Measurements from ENCODE around the gene SEMA5A.

The SEMA5A gene

DNA sequence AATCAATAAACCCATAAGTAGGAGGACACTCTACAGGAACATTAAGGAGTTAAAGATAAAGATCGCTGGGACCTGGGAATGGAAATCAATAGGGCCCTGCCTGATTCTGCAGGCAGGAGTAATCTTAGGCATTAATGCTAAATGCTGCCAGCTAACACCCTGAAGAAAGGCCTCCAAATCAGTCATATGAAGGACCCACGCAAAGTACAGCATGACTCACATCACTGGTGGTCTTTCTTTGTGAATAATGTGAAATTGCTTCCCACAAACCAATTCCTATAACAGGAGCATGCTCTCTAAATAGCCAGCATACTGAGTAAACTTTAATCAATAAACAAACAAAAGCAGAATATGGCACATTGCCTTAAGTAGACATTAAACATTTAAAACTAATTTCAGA, 172.3 kb downstream of the SEMA5A start:
- Histone ChIP-seq H3K27ac (ENCODE audit: low read length) (no peak overlapping the region), H3K9ac (ENCODE audit: low read length) (no peak overlapping the region), H3K36me3 (replicated peaks; ENCODE audit: insufficient read depth, low read length) (no peaks in the 10 kb centered on the region), H4K20me1 (ENCODE audit: insufficient read depth, low read length) (no peaks in the 10 kb centered on the region), H3K9me2 (replicated peaks; ENCODE audit: insufficient read depth, low read length) (no peaks in the 10 kb centered on the region), H3K9me3 (replicated peaks; ENCODE audit: insufficient read depth, low read length) (no peaks in the 10 kb centered on the region), H3K4me1 (ENCODE audit: low read length) (no peaks in the 10 kb centered on the region), H3K4me2 (ENCODE audit: low read depth, low read length) (no peak overlapping the region), H2AFZ (ENCODE audit: low read length) (no peak overlapping the region), H3K4me3 (ENCODE audit: low read length) (no peak overlapping the region), H3K79me2 (ENCODE audit: low read length) (no peaks in the 10 kb centered on the region), H3K27me3 (replicated peaks; ENCODE audit: insufficient read depth, low read length) (no peaks in the 10 kb centered on the region), H3F3A (ENCODE audit: insufficient read depth, low read length) (no peaks in the 10 kb centered on the region)
- no peak for DNase-seq
- TF ChIP-seq EZH2 (optimal IDR thresholded peaks at IDR 0.05; ENCODE audit: low read depth, low read length) (no peak), EZH2phosphoT487 (IDR thresholded peaks at IDR 0.05; ENCODE audit: low read length) (no peak)
- TF ChIP-seq, protein P1, sequence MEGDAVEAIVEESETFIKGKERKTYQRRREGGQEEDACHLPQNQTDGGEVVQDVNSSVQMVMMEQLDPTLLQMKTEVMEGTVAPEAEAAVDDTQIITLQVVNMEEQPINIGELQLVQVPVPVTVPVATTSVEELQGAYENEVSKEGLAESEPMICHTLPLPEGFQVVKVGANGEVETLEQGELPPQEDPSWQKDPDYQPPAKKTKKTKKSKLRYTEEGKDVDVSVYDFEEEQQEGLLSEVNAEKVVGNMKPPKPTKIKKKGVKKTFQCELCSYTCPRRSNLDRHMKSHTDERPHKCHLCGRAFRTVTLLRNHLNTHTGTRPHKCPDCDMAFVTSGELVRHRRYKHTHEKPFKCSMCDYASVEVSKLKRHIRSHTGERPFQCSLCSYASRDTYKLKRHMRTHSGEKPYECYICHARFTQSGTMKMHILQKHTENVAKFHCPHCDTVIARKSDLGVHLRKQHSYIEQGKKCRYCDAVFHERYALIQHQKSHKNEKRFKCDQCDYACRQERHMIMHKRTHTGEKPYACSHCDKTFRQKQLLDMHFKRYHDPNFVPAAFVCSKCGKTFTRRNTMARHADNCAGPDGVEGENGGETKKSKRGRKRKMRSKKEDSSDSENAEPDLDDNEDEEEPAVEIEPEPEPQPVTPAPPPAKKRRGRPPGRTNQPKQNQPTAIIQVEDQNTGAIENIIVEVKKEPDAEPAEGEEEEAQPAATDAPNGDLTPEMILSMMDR (IDR thresholded peaks at IDR 0.05; ENCODE audit: low read length): no peak

DNA sequence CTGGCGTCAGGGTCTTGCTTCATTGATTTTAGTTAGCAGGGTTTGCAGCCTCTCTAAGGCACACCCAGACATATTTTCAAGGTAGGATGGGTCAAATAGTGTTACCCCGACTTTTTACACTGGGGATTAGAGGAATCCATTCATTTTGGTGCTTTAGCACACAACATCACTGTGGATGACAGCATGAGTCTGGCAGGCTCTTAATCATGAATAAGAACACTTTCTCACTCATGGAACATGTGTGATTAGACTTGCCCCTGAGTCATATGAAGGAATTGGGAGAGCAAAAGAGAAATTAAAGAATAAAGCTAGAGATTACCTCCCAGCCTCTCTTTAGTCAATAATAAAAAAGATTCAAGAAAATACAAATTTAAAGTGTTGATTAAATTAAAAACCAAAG, 175.6 kb downstream of the SEMA5A start:
- Histone ChIP-seq H3K9me3 (replicated peaks; ENCODE audit: insufficient read depth, low read length) (no peaks in the 10 kb centered on the region), H3K27me3 (replicated peaks; ENCODE audit: insufficient read depth, low read length) (no peaks in the 10 kb centered on the region), H3K27ac (ENCODE audit: low read length) (no peak overlapping the region), H3K9me2 (replicated peaks; ENCODE audit: insufficient read depth, low read length) (no peaks in the 10 kb centered on the region), H4K20me1 (ENCODE audit: insufficient read depth, low read length) (no peaks in the 10 kb centered on the region), H3F3A (ENCODE audit: insufficient read depth, low read length) (no peaks in the 10 kb centered on the region), H2AFZ (ENCODE audit: low read length) (no peak overlapping the region), H3K79me2 (ENCODE audit: low read length) (no peaks in the 10 kb centered on the region), H3K9ac (ENCODE audit: low read length) (no peak overlapping the region), H3K4me3 (ENCODE audit: low read length) (no peak overlapping the region), H3K36me3 (replicated peaks; ENCODE audit: insufficient read depth, low read length) (no peaks in the 10 kb centered on the region), H3K4me1 (ENCODE audit: low read length) (peaks cover 8% of the 10 kb centered on the region), H3K4me2 (ENCODE audit: low read depth, low read length) (no peak overlapping the region)
- no peak for DNase-seq
- TF ChIP-seq, protein P1 (IDR thresholded peaks at IDR 0.05; ENCODE audit: low read length): no peak
- TF ChIP-seq EZH2phosphoT487 (IDR thresholded peaks at IDR 0.05; ENCODE audit: low read length) (no peak), EZH2 (optimal IDR thresholded peaks at IDR 0.05; ENCODE audit: low read depth, low read length) (no peak)

DNA sequence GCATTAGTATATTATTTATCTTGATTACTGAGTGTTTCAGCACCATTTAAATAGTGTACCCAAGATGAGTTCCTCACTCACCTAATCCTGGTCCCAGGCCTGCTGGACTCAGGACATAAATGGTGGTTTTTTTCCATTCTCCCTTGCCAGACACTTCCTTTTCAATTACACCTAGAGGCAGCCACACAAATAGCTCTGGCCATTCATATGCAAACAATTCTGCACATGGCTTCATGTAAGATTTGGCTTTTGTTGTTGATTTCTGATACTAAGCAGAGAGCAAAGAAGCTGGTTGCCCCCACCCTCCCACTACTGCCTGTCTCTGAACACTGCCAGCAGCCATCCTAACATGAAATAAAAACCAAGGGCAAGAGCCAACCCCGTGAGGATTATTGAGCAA, 180.4 kb downstream of the SEMA5A start:
- no peak for DNase-seq
- TF ChIP-seq EZH2phosphoT487 (IDR thresholded peaks at IDR 0.05; ENCODE audit: low read length): no peak
- TF ChIP-seq, protein P1 (IDR thresholded peaks at IDR 0.05; ENCODE audit: low read length): no peak
- no peak for TF ChIP-seq EZH2 (optimal IDR thresholded peaks at IDR 0.05; ENCODE audit: low read depth, low read length)

More for the DNA sequence above, 180.4 kb downstream of the SEMA5A start:
- H2AFZ ChIP-seq (ENCODE audit: low read length): no peak overlapping the region
- H4K20me1 ChIP-seq (ENCODE audit: insufficient read depth, low read length): no peaks in the 10 kb centered on the region
- peaks cover 36% of the 10 kb centered on the region for H3K4me1 ChIP-seq (ENCODE audit: low read length)
- no peak overlapping the region for H3K4me3 ChIP-seq (ENCODE audit: low read length)
- H3K9me3 ChIP-seq (replicated peaks; ENCODE audit: insufficient read depth, low read length): no peaks in the 10 kb centered on the region
- no peaks in the 10 kb centered on the region for H3K27me3 ChIP-seq (replicated peaks; ENCODE audit: insufficient read depth, low read length)
- no peaks in the 10 kb centered on the region for H3K79me2 ChIP-seq (ENCODE audit: low read length)
- peaks cover 35% of the 10 kb centered on the region for H3F3A ChIP-seq (ENCODE audit: insufficient read depth, low read length)
- no peaks in the 10 kb centered on the region for H3K9me2 ChIP-seq (replicated peaks; ENCODE audit: insufficient read depth, low read length)
- no peak overlapping the region for H3K27ac ChIP-seq (ENCODE audit: low read length)
- H3K4me2 ChIP-seq (ENCODE audit: low read depth, low read length): 0 out of 2 replicates have a peak overlapping the region, but pooled peaks have one; percentile 9
- H3K36me3 ChIP-seq (replicated peaks; ENCODE audit: insufficient read depth, low read length): no peaks in the 10 kb centered on the region
- H3K9ac ChIP-seq (ENCODE audit: low read length): no peak overlapping the region

Measured in MM.1S (cell line).